ENCODE data around the gene SNRK.

SNRK gene

GRCh38 chr3:43286115-43286840 is at the start of gene SNRK:
SNRK (plus strand) TSS chr3:43286540; CDS start chr3:43303204, 16,664 bp downstream.
- DNase-seq, result peak; percentile 21

GRCh38 chr3:43238801-43239200 is 47.5 kb upstream of the SNRK start:
- DNase-seq, result no peak

- DNase-seq, result no peak
Measured at GRCh38 chr3:43239755-43240154, 46.6 kb upstream of the SNRK start.

GRCh38 chr3:43243590-43244587 is 42.5 kb upstream of the SNRK start:
- no peak for DNase-seq

GRCh38 chr3:43244694-43245093 is 41.6 kb upstream of the SNRK start:
- no peak for DNase-seq

- DNase-seq, result no peak
Measured at GRCh38 chr3:43246976-43247375, 39.4 kb upstream of the SNRK start.

GRCh38 chr3:43247561-43248184 is 38.7 kb upstream of the SNRK start:
- no peak for DNase-seq

GRCh38 chr3:43248185-43248583 is 38.2 kb upstream of the SNRK start:
- no peak for DNase-seq

- no peak for DNase-seq
Measured at GRCh38 chr3:43248973-43249372, 37.4 kb upstream of the SNRK start.

GRCh38 chr3:43249405-43249804 is 36.9 kb upstream of the SNRK start:
- no peak for DNase-seq

- no peak for DNase-seq
Measured at GRCh38 chr3:43253294-43253693, 33.0 kb upstream of the SNRK start.

- no peak for DNase-seq
Measured at GRCh38 chr3:43254125-43254524, 32.2 kb upstream of the SNRK start.

GRCh38 chr3:43255662-43256061 is 30.7 kb upstream of the SNRK start:
- no peak for DNase-seq

GRCh38 chr3:43256714-43257461 is 29.5 kb upstream of the SNRK start:
- DNase-seq, result peak; percentile 28

GRCh38 chr3:43257850-43258249 is 28.5 kb upstream of the SNRK start:
- no peak for DNase-seq

GRCh38 chr3:43259626-43260025 is 26.7 kb upstream of the SNRK start:
- DNase-seq, result no peak

- DNase-seq, result no peak
Measured at GRCh38 chr3:43260412-43260811, 25.9 kb upstream of the SNRK start.

- no peak for DNase-seq
Measured at GRCh38 chr3:43262194-43262593, 24.1 kb upstream of the SNRK start.

GRCh38 chr3:43266451-43266850 is 19.9 kb upstream of the SNRK start:
- DNase-seq, result no peak

- DNase-seq, result no peak
Measured at GRCh38 chr3:43266995-43267394, 19.3 kb upstream of the SNRK start.

GRCh38 chr3:43268636-43269035 is 17.7 kb upstream of the SNRK start:
- no peak for DNase-seq

GRCh38 chr3:43270078-43270477 is 16.3 kb upstream of the SNRK start:
- no peak for DNase-seq

- DNase-seq, result no peak
Measured at GRCh38 chr3:43273416-43273815, 12.9 kb upstream of the SNRK start.
